HCT116 (cell line): ENCODE data around the gene TMEM121B.

Experiments
- EZH2 ChIP-seq: fragments of 200-600 bp; sonication (generic); IDR thresholded peaks from 2 replicates; pipeline ENCODE4 v1.6.1; 2017; ENCODE audit warnings: antibody characterized with exemption, mixed run types
- MAX ChIP-seq: IDR thresholded peaks from 2 replicates; pipeline ENCODE4 v1.6.1; 2012
- POLR2A ChIP-seq: IDR thresholded peaks from 2 replicates; pipeline ENCODE4 v1.7.0; 2011; ENCODE audit warnings: borderline replicate concordance; ENCODE audit not compliant: insufficient read depth, insufficient read length; ENCODE audit errors: extremely low read depth
- RAD21 ChIP-seq: IDR thresholded peaks from 2 replicates; pipeline ENCODE4 v1.6.1; 2012; ENCODE audit warnings: low read depth, mild to moderate bottlenecking
- SIN3A ChIP-seq: IDR thresholded peaks from 2 replicates; pipeline ENCODE4 v1.6.1; 2012; ENCODE audit warnings: low read depth
- SP1 ChIP-seq: IDR thresholded peaks from 2 replicates; pipeline ENCODE4 v1.6.1; 2012; ENCODE audit warnings: low read depth
- SRF ChIP-seq: IDR thresholded peaks from 2 replicates; pipeline ENCODE4 v1.6.1; 2012; ENCODE audit warnings: low read depth
- TCF7L2 ChIP-seq: IDR thresholded peaks from 2 replicates; pipeline ENCODE4 v1.7.0; 2011; ENCODE audit warnings: borderline replicate concordance, inconsistent platforms; ENCODE audit not compliant: insufficient read depth, insufficient read length; ENCODE audit errors: extremely low read depth
- ZBTB33 ChIP-seq: IDR thresholded peaks from 2 replicates; pipeline ENCODE4 v1.6.1; 2011; ENCODE audit warnings: mild to moderate bottlenecking, low read length, moderate library complexity; ENCODE audit not compliant: insufficient replicate concordance; ENCODE audit errors: extremely low read depth
- TF ChIP-seq, protein P1 (sequence below), 3 experiments: fragments of 200-600 bp in 1 of 3; sonication (generic) in 1 of 3; IDR thresholded peaks in 2 of 3; conservative IDR thresholded peaks in 1 of 3; 2 replicates each; pipeline ENCODE4 v1.5.1; 2012 to 2017; ENCODE audit warnings: low read depth in 2 of 3, low read length in 2 of 3, antibody characterized with exemption in 1 of 3, borderline replicate concordance in 1 of 3, control low read depth in 1 of 3, mild to moderate bottlenecking in 1 of 3, mixed read lengths in 1 of 3, mixed run types in 1 of 3, moderate library complexity in 1 of 3; ENCODE audit not compliant: insufficient read depth in 1 of 3
- TF ChIP-seq, protein P2 (sequence below): IDR thresholded peaks from 2 replicates; pipeline ENCODE4 v1.6.1; 2012; ENCODE audit warnings: low read depth

- TF ChIP-seq POLR2A = no peak
- TF ChIP-seq, protein P1, sequence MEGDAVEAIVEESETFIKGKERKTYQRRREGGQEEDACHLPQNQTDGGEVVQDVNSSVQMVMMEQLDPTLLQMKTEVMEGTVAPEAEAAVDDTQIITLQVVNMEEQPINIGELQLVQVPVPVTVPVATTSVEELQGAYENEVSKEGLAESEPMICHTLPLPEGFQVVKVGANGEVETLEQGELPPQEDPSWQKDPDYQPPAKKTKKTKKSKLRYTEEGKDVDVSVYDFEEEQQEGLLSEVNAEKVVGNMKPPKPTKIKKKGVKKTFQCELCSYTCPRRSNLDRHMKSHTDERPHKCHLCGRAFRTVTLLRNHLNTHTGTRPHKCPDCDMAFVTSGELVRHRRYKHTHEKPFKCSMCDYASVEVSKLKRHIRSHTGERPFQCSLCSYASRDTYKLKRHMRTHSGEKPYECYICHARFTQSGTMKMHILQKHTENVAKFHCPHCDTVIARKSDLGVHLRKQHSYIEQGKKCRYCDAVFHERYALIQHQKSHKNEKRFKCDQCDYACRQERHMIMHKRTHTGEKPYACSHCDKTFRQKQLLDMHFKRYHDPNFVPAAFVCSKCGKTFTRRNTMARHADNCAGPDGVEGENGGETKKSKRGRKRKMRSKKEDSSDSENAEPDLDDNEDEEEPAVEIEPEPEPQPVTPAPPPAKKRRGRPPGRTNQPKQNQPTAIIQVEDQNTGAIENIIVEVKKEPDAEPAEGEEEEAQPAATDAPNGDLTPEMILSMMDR (IDR thresholded peaks at IDR 0.05 in 2 of 3, conservative IDR thresholded peaks at IDR 0.05 in 1 of 3; ENCODE audit: borderline replicate concordance in 1 of 3, insufficient read depth in 1 of 3, low read depth in 2 of 3, low read length in 2 of 3) = no peak
- TF ChIP-seq SP1 = no peak
- TF ChIP-seq ZBTB33 = no peak
- TF ChIP-seq RAD21 = no peak
- TF ChIP-seq SRF = no peak
- TF ChIP-seq, protein P2, sequence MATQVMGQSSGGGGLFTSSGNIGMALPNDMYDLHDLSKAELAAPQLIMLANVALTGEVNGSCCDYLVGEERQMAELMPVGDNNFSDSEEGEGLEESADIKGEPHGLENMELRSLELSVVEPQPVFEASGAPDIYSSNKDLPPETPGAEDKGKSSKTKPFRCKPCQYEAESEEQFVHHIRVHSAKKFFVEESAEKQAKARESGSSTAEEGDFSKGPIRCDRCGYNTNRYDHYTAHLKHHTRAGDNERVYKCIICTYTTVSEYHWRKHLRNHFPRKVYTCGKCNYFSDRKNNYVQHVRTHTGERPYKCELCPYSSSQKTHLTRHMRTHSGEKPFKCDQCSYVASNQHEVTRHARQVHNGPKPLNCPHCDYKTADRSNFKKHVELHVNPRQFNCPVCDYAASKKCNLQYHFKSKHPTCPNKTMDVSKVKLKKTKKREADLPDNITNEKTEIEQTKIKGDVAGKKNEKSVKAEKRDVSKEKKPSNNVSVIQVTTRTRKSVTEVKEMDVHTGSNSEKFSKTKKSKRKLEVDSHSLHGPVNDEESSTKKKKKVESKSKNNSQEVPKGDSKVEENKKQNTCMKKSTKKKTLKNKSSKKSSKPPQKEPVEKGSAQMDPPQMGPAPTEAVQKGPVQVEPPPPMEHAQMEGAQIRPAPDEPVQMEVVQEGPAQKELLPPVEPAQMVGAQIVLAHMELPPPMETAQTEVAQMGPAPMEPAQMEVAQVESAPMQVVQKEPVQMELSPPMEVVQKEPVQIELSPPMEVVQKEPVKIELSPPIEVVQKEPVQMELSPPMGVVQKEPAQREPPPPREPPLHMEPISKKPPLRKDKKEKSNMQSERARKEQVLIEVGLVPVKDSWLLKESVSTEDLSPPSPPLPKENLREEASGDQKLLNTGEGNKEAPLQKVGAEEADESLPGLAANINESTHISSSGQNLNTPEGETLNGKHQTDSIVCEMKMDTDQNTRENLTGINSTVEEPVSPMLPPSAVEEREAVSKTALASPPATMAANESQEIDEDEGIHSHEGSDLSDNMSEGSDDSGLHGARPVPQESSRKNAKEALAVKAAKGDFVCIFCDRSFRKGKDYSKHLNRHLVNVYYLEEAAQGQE = no peak
- no peak for TF ChIP-seq TCF7L2
- no peak for TF ChIP-seq MAX
- TF ChIP-seq SIN3A = no peak
- TF ChIP-seq EZH2 = no peak
Measured at GRCh38 chr22:17113600-17113999, 7.6 kb downstream of the TMEM121B start.
